ENCODE results near the gene DENND5B. TPM values are rescaled to one million over a fixed set of nuclear protein-coding genes. Genes with fewer than 3 reads are reported as not detected.

Gene DENND5B
- total and polyA plus RNA-seq, 8 donors, result 1.1 to 25.2 (median 7.7) TPM

DNA sequence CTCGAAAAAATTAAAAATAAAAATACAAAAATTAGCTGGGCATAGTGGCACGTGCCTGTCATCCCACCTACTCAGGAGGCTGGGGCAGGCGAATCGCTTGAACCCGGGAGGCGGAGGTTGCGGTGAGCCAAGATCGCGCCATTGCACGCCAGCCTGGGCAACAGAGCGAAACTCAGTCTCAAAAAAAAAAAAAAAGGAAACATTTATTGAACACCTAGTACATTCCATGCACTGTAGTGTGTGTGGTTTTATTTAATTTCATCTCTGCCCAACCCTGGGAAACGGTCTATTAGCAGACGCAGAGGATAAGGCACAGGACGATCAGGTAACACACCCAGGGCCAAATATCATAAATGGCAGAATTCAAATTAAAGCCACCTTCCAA lies 229.2 kb downstream of the DENND5B start:
- H3K36me3 ChIP-seq, result no peaks in the 10 kb centered on the region
- intact Hi-C loops (cut with DNase I; ENCODE audit: low total_unique reads), result no loop called here
- H3K27me3 ChIP-seq, result no peaks in the 10 kb centered on the region
- peaks cover 0 to 21% (median 15%) of the 10 kb centered on the region in 4 donors for H3K4me1 ChIP-seq
- H3K4me3 ChIP-seq, result no peak overlapping the region
- WGBS, 5 donors, result 76 to 91% (median 85%) methylated on average over 14 of the region's 14 CpGs
- DNase-seq, result no peak
- TF ChIP-seq POLR2A (IDR thresholded peaks at IDR 0.05) (no peak), CTCF (IDR thresholded peaks at IDR 0.05) (no peak), POLR2AphosphoS5 (IDR thresholded peaks at IDR 0.05) (no peak), EP300 (IDR thresholded peaks at IDR 0.05) (no peak)
- H3K9me3 ChIP-seq, result no peaks in the 10 kb centered on the region
- no peak overlapping the region for H3K27ac ChIP-seq

DNA sequence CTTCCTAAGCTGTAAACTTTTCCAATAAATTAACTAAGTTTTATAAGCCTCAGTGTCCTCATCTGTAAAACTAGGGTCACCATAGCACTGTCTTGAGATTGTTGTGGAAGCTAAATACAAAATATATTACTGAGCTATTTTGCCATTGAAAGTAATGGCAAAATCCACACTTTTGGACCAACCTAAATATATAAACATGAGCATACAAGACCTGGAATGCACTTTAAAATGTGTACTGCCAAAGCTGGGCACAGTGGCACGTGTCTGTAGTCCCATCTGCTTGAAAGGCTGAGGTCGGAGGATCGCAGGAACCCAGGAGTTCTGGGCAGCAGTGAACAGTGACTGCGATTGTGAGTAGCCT lies 235.2 kb downstream of the DENND5B start:
- no peak for TF ChIP-seq EP300 (IDR thresholded peaks at IDR 0.05)
- no peak for TF ChIP-seq POLR2AphosphoS5 (IDR thresholded peaks at IDR 0.05)
- no peak for TF ChIP-seq CTCF (IDR thresholded peaks at IDR 0.05)
- no peak for TF ChIP-seq POLR2A (IDR thresholded peaks at IDR 0.05)
- Histone ChIP-seq H3K36me3 (no peaks in the 10 kb centered on the region), H3K9me3 (no peaks in the 10 kb centered on the region), H3K27me3 (no peaks in the 10 kb centered on the region), H3K27ac (peak overlapping the region in 4 of 5 donors; percentile 12 to 56 (median 21)), H3K4me3 (no peak overlapping the region), H3K4me1 (peaks cover 0 to 12% (median 3%) of the 10 kb centered on the region in 4 donors)
- intact Hi-C loops (cut with DNase I; ENCODE audit: low total_unique reads), result no loop called here
- 26 to 69% (median 45%) methylated on average over 4 of the region's 4 CpGs for WGBS, 5 donors
- DNase-seq, result peak in 1 of 2 donors; percentile 5

- WGBS, 5 donors, result 46 to 64% (median 50%) methylated on average over 12 of the region's 12 CpGs
- H3K9me3 ChIP-seq, result no peaks in the 10 kb centered on the region
- peaks cover 0 to 12% (median 3%) of the 10 kb centered on the region in 4 donors for H3K4me1 ChIP-seq
- no peak overlapping the region for H3K27ac ChIP-seq
- intact Hi-C loops (cut with DNase I; ENCODE audit: low total_unique reads), result no loop called here
- TF ChIP-seq POLR2AphosphoS5 (IDR thresholded peaks at IDR 0.05), result no peak
- no peak for TF ChIP-seq EP300 (IDR thresholded peaks at IDR 0.05)
- no peak for TF ChIP-seq CTCF (IDR thresholded peaks at IDR 0.05)
- TF ChIP-seq POLR2A (IDR thresholded peaks at IDR 0.05), result no peak
- H3K4me3 ChIP-seq, result no peak overlapping the region
- DNase-seq, result peak in 1 of 2 donors; percentile 55
- H3K27me3 ChIP-seq, result no peaks in the 10 kb centered on the region
- no peaks in the 10 kb centered on the region for H3K36me3 ChIP-seq
Measured at GRCh38 chr12:31353750-31354708, 236.9 kb downstream of the DENND5B start.

DNA sequence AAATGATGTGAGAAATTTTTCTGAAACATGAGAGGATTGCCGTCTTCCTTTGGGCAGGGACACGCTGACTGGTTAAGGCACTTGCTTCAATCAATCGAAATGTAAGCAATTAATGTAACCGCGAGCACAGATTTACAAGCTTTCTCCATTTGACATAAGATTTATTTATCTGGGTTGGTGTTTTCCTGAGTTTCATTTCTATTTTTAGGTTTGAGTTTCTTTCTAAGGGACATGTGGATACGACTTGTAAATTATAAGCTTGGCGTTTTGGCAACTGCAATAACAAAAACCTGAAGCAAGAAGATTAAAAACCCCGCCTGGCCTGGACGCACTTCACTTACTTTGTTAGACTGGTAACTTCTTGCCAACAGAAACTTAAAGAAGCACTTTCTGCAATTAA lies 244.7 kb downstream of the DENND5B start:
- intact Hi-C loops (cut with DNase I; ENCODE audit: low total_unique reads), result no loop called here
- no peak overlapping the region for H3K4me3 ChIP-seq
- 21 to 59% (median 48%) methylated on average over 9 of the region's 9 CpGs for WGBS, 5 donors
- H3K4me1 ChIP-seq, result peaks cover 0 to 12% (median 0%) of the 10 kb centered on the region in 4 donors
- no peaks in the 10 kb centered on the region for H3K36me3 ChIP-seq
- no peaks in the 10 kb centered on the region for H3K27me3 ChIP-seq
- H3K27ac ChIP-seq, result no peak overlapping the region
- TF ChIP-seq EP300 (IDR thresholded peaks at IDR 0.05), result no peak
- no peak for TF ChIP-seq POLR2AphosphoS5 (IDR thresholded peaks at IDR 0.05)
- TF ChIP-seq POLR2A (IDR thresholded peaks at IDR 0.05), result no peak
- no peaks in the 10 kb centered on the region for H3K9me3 ChIP-seq
- DNase-seq, result no peak

GRCh38 chr12:31343139-31343538 lies 247.8 kb downstream of the DENND5B start:
- TF ChIP-seq POLR2AphosphoS5 (IDR thresholded peaks at IDR 0.05) (no peak), CTCF (IDR thresholded peaks at IDR 0.05) (no peak), EP300 (IDR thresholded peaks at IDR 0.05) (no peak), POLR2A (IDR thresholded peaks at IDR 0.05) (no peak)
- Histone ChIP-seq H3K4me1 (peaks cover 0 to 12% (median 0%) of the 10 kb centered on the region in 4 donors), H3K9me3 (no peaks in the 10 kb centered on the region), H3K27me3 (no peaks in the 10 kb centered on the region), H3K27ac (no peak overlapping the region), H3K4me3 (no peak overlapping the region), H3K36me3 (no peaks in the 10 kb centered on the region)
- intact Hi-C loops (cut with DNase I; ENCODE audit: low total_unique reads), result no loop called here
- WGBS, 5 donors, result 90 to 96% (median 92%) methylated on average over 8 of the region's 8 CpGs
- no peak for DNase-seq

All from stomach (tissue), 9 donors.